Measurements from ENCODE around the gene CCT7.
"Not testable (repeated sequence)": the region's sequence is repeated elsewhere in the genome, so short reads cannot be mapped to it uniquely, and the experiment has no call there.

CCT7 gene

GRCh38 chr2:73254343-73255006 lies 20.4 kb downstream of the CCT7 start:
- in situ Hi-C loops (cut with MboI; ENCODE audit: low sequenced_read_pairs) = no loop called here

GRCh38 chr2:73255007-73255644 lies 21.0 kb downstream of the CCT7 start:
- in situ Hi-C loops (cut with MboI; ENCODE audit: low sequenced_read_pairs) = no loop called here

- in situ Hi-C loops (cut with MboI; ENCODE audit: low sequenced_read_pairs) = no loop called here
Measured at GRCh38 chr2:73255907-73256617, 22.0 kb downstream of the CCT7 start.

- in situ Hi-C loops (cut with MboI; ENCODE audit: low sequenced_read_pairs) = no loop called here
Measured at GRCh38 chr2:73256618-73256922, 22.5 kb downstream of the CCT7 start.

- in situ Hi-C loops (cut with MboI; ENCODE audit: low sequenced_read_pairs) = no loop called here
Measured at GRCh38 chr2:73257021-73257420, 22.9 kb downstream of the CCT7 start.

- in situ Hi-C loops (cut with MboI; ENCODE audit: low sequenced_read_pairs) = no loop called here
Measured at GRCh38 chr2:73257425-73258125, 23.5 kb downstream of the CCT7 start.

GRCh38 chr2:73258186-73258912 lies 24.2 kb downstream of the CCT7 start:
- in situ Hi-C loops (cut with MboI; ENCODE audit: low sequenced_read_pairs) = no loop called here

- in situ Hi-C loops (cut with MboI; ENCODE audit: low sequenced_read_pairs) = no loop called here
Measured at GRCh38 chr2:73258913-73259215, 24.8 kb downstream of the CCT7 start.

GRCh38 chr2:73259276-73259675 lies 25.2 kb downstream of the CCT7 start:
- in situ Hi-C loops (cut with MboI; ENCODE audit: low sequenced_read_pairs) = no loop called here

GRCh38 chr2:73259704-73260337 lies 25.7 kb downstream of the CCT7 start:
- in situ Hi-C loops (cut with MboI; ENCODE audit: low sequenced_read_pairs) = no loop called here

GRCh38 chr2:73260338-73260984 lies 26.4 kb downstream of the CCT7 start:
- in situ Hi-C loops (cut with MboI; ENCODE audit: low sequenced_read_pairs) = no loop called here

GRCh38 chr2:73262108-73262651 lies 28.1 kb downstream of the CCT7 start:
- in situ Hi-C loops (cut with MboI; ENCODE audit: low sequenced_read_pairs) = no loop called here

- in situ Hi-C loops (cut with MboI; ENCODE audit: low sequenced_read_pairs) = not testable (repeated sequence)
Measured at GRCh38 chr2:73262691-73263429, 28.8 kb downstream of the CCT7 start.

- in situ Hi-C loops (cut with MboI; ENCODE audit: low sequenced_read_pairs) = no loop called here
Measured at GRCh38 chr2:73263540-73264331, 29.6 kb downstream of the CCT7 start.

GRCh38 chr2:73264332-73264606 lies 30.2 kb downstream of the CCT7 start:
- in situ Hi-C loops (cut with MboI; ENCODE audit: low sequenced_read_pairs) = no loop called here

- in situ Hi-C loops (cut with MboI; ENCODE audit: low sequenced_read_pairs) = no loop called here
Measured at GRCh38 chr2:73264783-73265182, 30.7 kb downstream of the CCT7 start.

GRCh38 chr2:73265298-73266060 lies 31.4 kb downstream of the CCT7 start:
- in situ Hi-C loops (cut with MboI; ENCODE audit: low sequenced_read_pairs) = no loop called here

All from hTERT RPE-1 (cell line).